Measurements from ENCODE around the gene HSD17B2. TPM values are rescaled to one million over a fixed set of nuclear protein-coding genes. Genes with fewer than 3 reads are reported as not detected.

Gene HSD17B2
- total RNA-seq, 1 experiment from 2014 or later: 0.55 TPM

DNA sequence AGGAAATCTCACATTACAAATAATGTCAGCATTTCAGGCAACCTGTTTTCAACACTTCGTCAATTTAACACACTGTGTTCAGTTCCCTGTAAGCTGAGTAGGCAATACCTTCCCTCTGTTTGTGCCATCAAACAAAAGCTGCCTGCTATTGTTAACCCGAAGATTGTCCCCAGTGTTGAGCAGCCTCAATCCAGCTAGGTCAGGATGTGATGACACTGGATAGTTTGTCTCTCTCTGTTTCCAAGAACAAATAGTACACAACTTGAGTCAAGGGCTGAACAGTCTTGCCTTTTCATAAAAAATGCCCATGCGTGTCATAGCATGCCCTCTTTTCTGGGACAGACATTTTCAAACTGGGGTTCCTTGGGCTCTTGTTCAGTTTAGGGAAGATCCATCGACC lies 36.4 kb downstream of the HSD17B2 start:
- Mint-ChIP-seq H3K4me3 (no peak overlapping the region), H3K9me3 (peaks cover 10% of the 10 kb centered on the region), H3K27me3 (ENCODE audit: low read depth) (peaks cover 2% of the 10 kb centered on the region; the same call in 1 of the 2 replicates), H3K4me1 (no peaks in the 10 kb centered on the region), H3K36me3 (no peaks in the 10 kb centered on the region), H3K27ac (no peak overlapping the region)
- ATAC-seq: no peak
- TF ChIP-seq, protein P1, sequence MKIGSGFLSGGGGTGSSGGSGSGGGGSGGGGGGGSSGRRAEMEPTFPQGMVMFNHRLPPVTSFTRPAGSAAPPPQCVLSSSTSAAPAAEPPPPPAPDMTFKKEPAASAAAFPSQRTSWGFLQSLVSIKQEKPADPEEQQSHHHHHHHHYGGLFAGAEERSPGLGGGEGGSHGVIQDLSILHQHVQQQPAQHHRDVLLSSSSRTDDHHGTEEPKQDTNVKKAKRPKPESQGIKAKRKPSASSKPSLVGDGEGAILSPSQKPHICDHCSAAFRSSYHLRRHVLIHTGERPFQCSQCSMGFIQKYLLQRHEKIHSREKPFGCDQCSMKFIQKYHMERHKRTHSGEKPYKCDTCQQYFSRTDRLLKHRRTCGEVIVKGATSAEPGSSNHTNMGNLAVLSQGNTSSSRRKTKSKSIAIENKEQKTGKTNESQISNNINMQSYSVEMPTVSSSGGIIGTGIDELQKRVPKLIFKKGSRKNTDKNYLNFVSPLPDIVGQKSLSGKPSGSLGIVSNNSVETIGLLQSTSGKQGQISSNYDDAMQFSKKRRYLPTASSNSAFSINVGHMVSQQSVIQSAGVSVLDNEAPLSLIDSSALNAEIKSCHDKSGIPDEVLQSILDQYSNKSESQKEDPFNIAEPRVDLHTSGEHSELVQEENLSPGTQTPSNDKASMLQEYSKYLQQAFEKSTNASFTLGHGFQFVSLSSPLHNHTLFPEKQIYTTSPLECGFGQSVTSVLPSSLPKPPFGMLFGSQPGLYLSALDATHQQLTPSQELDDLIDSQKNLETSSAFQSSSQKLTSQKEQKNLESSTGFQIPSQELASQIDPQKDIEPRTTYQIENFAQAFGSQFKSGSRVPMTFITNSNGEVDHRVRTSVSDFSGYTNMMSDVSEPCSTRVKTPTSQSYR (CRISPR knock-in tag; IDR thresholded peaks at IDR 0.05): no peak
- TF ChIP-seq ETV6 (CRISPR knock-in tag; IDR thresholded peaks at IDR 0.05) (no peak), ZNF416 (CRISPR knock-in tag; IDR thresholded peaks at IDR 0.05) (no peak), CBFB (CRISPR knock-in tag; IDR thresholded peaks at IDR 0.05; ENCODE audit: low read depth) (no peak), ZNF138 (CRISPR knock-in tag; conservative IDR thresholded peaks at IDR 0.05) (no peak), ELF4 (CRISPR knock-in tag; IDR thresholded peaks at IDR 0.05; ENCODE audit: low read depth) (no peak), EMX1 (CRISPR knock-in tag; IDR thresholded peaks at IDR 0.05) (no peak), IRF2 (CRISPR knock-in tag; IDR thresholded peaks at IDR 0.05; ENCODE audit: borderline replicate concordance, low read depth) (no peak), NFYB (CRISPR knock-in tag; conservative IDR thresholded peaks at IDR 0.05; ENCODE audit: low read depth) (no peak), KAT7 (CRISPR knock-in tag; IDR thresholded peaks at IDR 0.05; ENCODE audit: borderline replicate concordance) (no peak), ZNF232 (CRISPR knock-in tag; IDR thresholded peaks at IDR 0.05) (no peak), RELA (CRISPR knock-in tag; IDR thresholded peaks at IDR 0.05; ENCODE audit: borderline replicate concordance) (no peak)
- TF ChIP-seq, protein P2, sequence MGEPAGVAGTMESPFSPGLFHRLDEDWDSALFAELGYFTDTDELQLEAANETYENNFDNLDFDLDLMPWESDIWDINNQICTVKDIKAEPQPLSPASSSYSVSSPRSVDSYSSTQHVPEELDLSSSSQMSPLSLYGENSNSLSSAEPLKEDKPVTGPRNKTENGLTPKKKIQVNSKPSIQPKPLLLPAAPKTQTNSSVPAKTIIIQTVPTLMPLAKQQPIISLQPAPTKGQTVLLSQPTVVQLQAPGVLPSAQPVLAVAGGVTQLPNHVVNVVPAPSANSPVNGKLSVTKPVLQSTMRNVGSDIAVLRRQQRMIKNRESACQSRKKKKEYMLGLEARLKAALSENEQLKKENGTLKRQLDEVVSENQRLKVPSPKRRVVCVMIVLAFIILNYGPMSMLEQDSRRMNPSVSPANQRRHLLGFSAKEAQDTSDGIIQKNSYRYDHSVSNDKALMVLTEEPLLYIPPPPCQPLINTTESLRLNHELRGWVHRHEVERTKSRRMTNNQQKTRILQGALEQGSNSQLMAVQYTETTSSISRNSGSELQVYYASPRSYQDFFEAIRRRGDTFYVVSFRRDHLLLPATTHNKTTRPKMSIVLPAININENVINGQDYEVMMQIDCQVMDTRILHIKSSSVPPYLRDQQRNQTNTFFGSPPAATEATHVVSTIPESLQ (CRISPR knock-in tag; IDR thresholded peaks at IDR 0.05): no peak
- TF ChIP-seq, protein P3, sequence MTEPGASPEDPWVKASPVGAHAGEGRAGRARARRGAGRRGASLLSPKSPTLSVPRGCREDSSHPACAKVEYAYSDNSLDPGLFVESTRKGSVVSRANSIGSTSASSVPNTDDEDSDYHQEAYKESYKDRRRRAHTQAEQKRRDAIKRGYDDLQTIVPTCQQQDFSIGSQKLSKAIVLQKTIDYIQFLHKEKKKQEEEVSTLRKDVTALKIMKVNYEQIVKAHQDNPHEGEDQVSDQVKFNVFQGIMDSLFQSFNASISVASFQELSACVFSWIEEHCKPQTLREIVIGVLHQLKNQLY (CRISPR knock-in tag; IDR thresholded peaks at IDR 0.05): no peak
- TF ChIP-seq, protein P4, sequence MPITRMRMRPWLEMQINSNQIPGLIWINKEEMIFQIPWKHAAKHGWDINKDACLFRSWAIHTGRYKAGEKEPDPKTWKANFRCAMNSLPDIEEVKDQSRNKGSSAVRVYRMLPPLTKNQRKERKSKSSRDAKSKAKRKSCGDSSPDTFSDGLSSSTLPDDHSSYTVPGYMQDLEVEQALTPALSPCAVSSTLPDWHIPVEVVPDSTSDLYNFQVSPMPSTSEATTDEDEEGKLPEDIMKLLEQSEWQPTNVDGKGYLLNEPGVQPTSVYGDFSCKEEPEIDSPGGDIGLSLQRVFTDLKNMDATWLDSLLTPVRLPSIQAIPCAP (CRISPR knock-in tag; IDR thresholded peaks at IDR 0.05): no peak
- TF ChIP-seq, protein P5, sequence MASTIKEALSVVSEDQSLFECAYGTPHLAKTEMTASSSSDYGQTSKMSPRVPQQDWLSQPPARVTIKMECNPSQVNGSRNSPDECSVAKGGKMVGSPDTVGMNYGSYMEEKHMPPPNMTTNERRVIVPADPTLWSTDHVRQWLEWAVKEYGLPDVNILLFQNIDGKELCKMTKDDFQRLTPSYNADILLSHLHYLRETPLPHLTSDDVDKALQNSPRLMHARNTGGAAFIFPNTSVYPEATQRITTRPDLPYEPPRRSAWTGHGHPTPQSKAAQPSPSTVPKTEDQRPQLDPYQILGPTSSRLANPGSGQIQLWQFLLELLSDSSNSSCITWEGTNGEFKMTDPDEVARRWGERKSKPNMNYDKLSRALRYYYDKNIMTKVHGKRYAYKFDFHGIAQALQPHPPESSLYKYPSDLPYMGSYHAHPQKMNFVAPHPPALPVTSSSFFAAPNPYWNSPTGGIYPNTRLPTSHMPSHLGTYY (CRISPR knock-in tag; IDR thresholded peaks at IDR 0.05): no peak
- TF ChIP-seq, protein P6, sequence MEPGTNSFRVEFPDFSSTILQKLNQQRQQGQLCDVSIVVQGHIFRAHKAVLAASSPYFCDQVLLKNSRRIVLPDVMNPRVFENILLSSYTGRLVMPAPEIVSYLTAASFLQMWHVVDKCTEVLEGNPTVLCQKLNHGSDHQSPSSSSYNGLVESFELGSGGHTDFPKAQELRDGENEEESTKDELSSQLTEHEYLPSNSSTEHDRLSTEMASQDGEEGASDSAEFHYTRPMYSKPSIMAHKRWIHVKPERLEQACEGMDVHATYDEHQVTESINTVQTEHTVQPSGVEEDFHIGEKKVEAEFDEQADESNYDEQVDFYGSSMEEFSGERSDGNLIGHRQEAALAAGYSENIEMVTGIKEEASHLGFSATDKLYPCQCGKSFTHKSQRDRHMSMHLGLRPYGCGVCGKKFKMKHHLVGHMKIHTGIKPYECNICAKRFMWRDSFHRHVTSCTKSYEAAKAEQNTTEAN (CRISPR knock-in tag; IDR thresholded peaks at IDR 0.05): no peak
- TF ChIP-seq, protein P7, sequence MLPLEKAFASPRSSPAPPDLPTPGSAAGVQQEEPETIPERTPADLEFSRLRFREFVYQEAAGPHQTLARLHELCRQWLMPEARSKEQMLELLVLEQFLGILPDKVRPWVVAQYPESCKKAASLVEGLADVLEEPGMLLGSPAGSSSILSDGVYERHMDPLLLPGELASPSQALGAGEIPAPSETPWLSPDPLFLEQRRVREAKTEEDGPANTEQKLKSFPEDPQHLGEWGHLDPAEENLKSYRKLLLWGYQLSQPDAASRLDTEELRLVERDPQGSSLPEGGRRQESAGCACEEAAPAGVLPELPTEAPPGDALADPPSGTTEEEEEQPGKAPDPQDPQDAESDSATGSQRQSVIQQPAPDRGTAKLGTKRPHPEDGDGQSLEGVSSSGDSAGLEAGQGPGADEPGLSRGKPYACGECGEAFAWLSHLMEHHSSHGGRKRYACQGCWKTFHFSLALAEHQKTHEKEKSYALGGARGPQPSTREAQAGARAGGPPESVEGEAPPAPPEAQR (CRISPR knock-in tag; IDR thresholded peaks at IDR 0.05): no peak
- DNase-seq (ENCODE audit: low spot score): no peak
- ChIA-PET CTCF (no interaction called here), POLR2A (no interaction called here)

Measured in WTC11 (cell line).